H1 (cell line): ENCODE data around the gene ANK2. TPM values are rescaled to one million over a fixed set of nuclear protein-coding genes. Genes with fewer than 3 reads are reported as not detected.

Source experiments
- CTCF ChIA-PET: fragments of 300-600 bp; sonication (Branson Sonifier 250); formaldehyde crosslinking; loops from one replicate; lab custom pipeline; 2021; ENCODE audit not compliant: partially characterized antibody; lab: Charles Lee
- POLR2A ChIA-PET: fragments of 300-600 bp; sonication (Branson Sonifier 250); formaldehyde crosslinking; loops from one replicate; lab custom pipeline; 2021; ENCODE audit warnings: inconsistent platforms; ENCODE audit not compliant: partially characterized antibody; lab: Charles Lee
- DNase-seq, 2 experiments: peaks; one replicate each; pipeline versions ENCODE4 v3.0.0 to v3.0.0-alpha.2; 2010 to 2022; ENCODE audit warnings: low spot score in 2 of 2, low read depth in 1 of 2, mixed read lengths in 1 of 2
- FAIRE-seq: peaks from 2 replicates; lab custom pipeline; 2011; peaks lifted over from hg19 to GRCh38; lab: Jason Lieb, UNC
- H2AFZ ChIP-seq: 2 replicates; pipeline ENCODE4 v1.8.1; 2012; ENCODE audit warnings: low read length, inconsistent platforms
- H2AK5ac ChIP-seq: 2 replicates; pipeline ENCODE4 v1.6.1; 2013; ENCODE audit warnings: low read depth, low read length
- H2BK120ac ChIP-seq: replicated peaks from 2 replicates; pipeline ENCODE3; 2013; ENCODE audit warnings: low read depth, low read length, inconsistent platforms
- H2BK12ac ChIP-seq: 2 replicates; pipeline ENCODE4 v1.6.1; 2013; ENCODE audit warnings: low read depth, low read length
- H2BK15ac ChIP-seq: 2 replicates; pipeline ENCODE4 v1.6.1; 2013; ENCODE audit warnings: low read length
- H2BK20ac ChIP-seq: 2 replicates; pipeline ENCODE4 v1.6.1; 2013; ENCODE audit warnings: low read length
- H2BK5ac ChIP-seq: 2 replicates; pipeline ENCODE4 v1.6.1; 2013; ENCODE audit warnings: low read depth, low read length
- H3K14ac ChIP-seq: 2 replicates; pipeline ENCODE4 v1.6.1; 2013; ENCODE audit warnings: inconsistent platforms; ENCODE audit not compliant: insufficient read length
- H3K18ac ChIP-seq: 2 replicates; pipeline ENCODE4 v1.6.1; 2013; ENCODE audit warnings: low read length; ENCODE audit errors: extremely low read depth
- H3K23ac ChIP-seq: 2 replicates; pipeline ENCODE4 v1.6.1; 2013; ENCODE audit warnings: inconsistent platforms; ENCODE audit not compliant: insufficient read length
- H3K23me2 ChIP-seq: 2 replicates; pipeline ENCODE4 v1.6.1; 2013; ENCODE audit warnings: low read depth, low read length
- H3K27ac ChIP-seq: 2 replicates; pipeline ENCODE4 v1.6.1; 2011; ENCODE audit warnings: low read depth, low read length, inconsistent platforms
- H3K27me3 ChIP-seq, 4 experiments: replicated peaks in 1 of 4; 1 replicate in 1 of 4; 2 replicates in 3 of 4; pipeline versions ENCODE4 v1.6.1 to v1.8.1; 2011 to 2013; ENCODE audit warnings: low read length in 3 of 4, mild to moderate bottlenecking in 3 of 4, inconsistent platforms in 2 of 4, mixed read lengths in 2 of 4, moderate library complexity in 1 of 4; ENCODE audit not compliant: control insufficient read depth in 3 of 4, insufficient read depth in 3 of 4; ENCODE audit errors: extremely low read depth in 1 of 4
- H3K36me3 ChIP-seq, 4 experiments: 2 replicates each; pipeline versions ENCODE4 v1.6.1 to v1.8.1; 2011 to 2013; ENCODE audit warnings: mild to moderate bottlenecking in 4 of 4, low read length in 3 of 4, moderate library complexity in 2 of 4, control low read depth in 1 of 4, inconsistent platforms in 1 of 4; ENCODE audit not compliant: insufficient read depth in 4 of 4, control insufficient read depth in 2 of 4
- H3K4ac ChIP-seq: replicated peaks from 2 replicates; pipeline ENCODE3; 2013; ENCODE audit warnings: low read length, low read depth, mixed read lengths, inconsistent platforms; ENCODE audit not compliant: insufficient read length
- H3K4me1 ChIP-seq, 4 experiments: replicated peaks in 1 of 4; 1 replicate in 1 of 4; 2 replicates in 3 of 4; pipeline versions ENCODE4 v1.6.1 to v1.8.1; 2011 to 2013; ENCODE audit warnings: low read length in 3 of 4, inconsistent platforms in 2 of 4, mixed read lengths in 1 of 4; ENCODE audit not compliant: insufficient read depth in 4 of 4, control insufficient read depth in 3 of 4
- H3K4me2 ChIP-seq, 2 experiments: 2 replicates each; pipeline versions ENCODE4 v1.6.1 to v1.8.1; 2011 to 2013; ENCODE audit warnings: low read depth in 2 of 2, low read length in 2 of 2, control low read depth in 1 of 2, inconsistent platforms in 1 of 2, mild to moderate bottlenecking in 1 of 2; ENCODE audit not compliant: insufficient read depth in 1 of 2
- H3K4me3 ChIP-seq, 4 experiments: fragments of 200-600, 300-600 bp in 1 of 4; sonication (generic), shearing (Covaris generic), sonication (Bioruptor Twin) in 1 of 4; 2 replicates each; pipeline versions ENCODE4 v1.5.1 to v1.8.1; 2011 to 2016; ENCODE audit warnings: low read length in 4 of 4, low read depth in 3 of 4, control low read depth in 2 of 4, inconsistent platforms in 2 of 4, mild to moderate bottlenecking in 2 of 4, mixed read lengths in 1 of 4, moderate library complexity in 1 of 4; ENCODE audit not compliant: insufficient read depth in 2 of 4; ENCODE audit errors: extremely low read depth in 1 of 4
- H3K56ac ChIP-seq: replicated peaks from 2 replicates; pipeline ENCODE3; 2013; ENCODE audit warnings: low read depth, mild to moderate bottlenecking, mixed read lengths, low read length, inconsistent platforms; ENCODE audit not compliant: insufficient read length
- H3K79me1 ChIP-seq: 2 replicates; pipeline ENCODE4 v1.6.1; 2013; ENCODE audit warnings: low read depth, low read length, control low read depth
- H3K79me2 ChIP-seq, 2 experiments: 2 replicates each; pipeline versions ENCODE4 v1.6.1 to v1.8.1; 2012 to 2013; ENCODE audit warnings: low read length in 2 of 2, mild to moderate bottlenecking in 2 of 2, inconsistent platforms in 1 of 2; ENCODE audit not compliant: insufficient read depth in 2 of 2, control insufficient read depth in 1 of 2
- H3K9ac ChIP-seq, 4 experiments: replicated peaks in 1 of 4; 1 replicate in 1 of 4; 2 replicates in 3 of 4; pipeline versions ENCODE4 v1.6.1 to v1.8.1; 2011 to 2013; ENCODE audit warnings: low read depth in 3 of 4, low read length in 3 of 4, control low read depth in 2 of 4, mild to moderate bottlenecking in 2 of 4, moderate library complexity in 2 of 4, inconsistent platforms in 1 of 4; ENCODE audit errors: extremely low read depth in 1 of 4
- H3K9me3 ChIP-seq, 2 experiments: 2 replicates each; pipeline versions ENCODE4 v1.6.1 to v1.8.1; 2012 to 2013; ENCODE audit warnings: mild to moderate bottlenecking in 2 of 2, moderate library complexity in 2 of 2, control low read depth in 1 of 2, inconsistent platforms in 1 of 2, low read depth in 1 of 2, low read length in 1 of 2, mixed read lengths in 1 of 2; ENCODE audit not compliant: insufficient read depth in 2 of 2
- H4K20me1 ChIP-seq, 2 experiments: replicated peaks in 1 of 2; 2 replicates each; pipeline versions ENCODE3 to v1.8.1; 2011 to 2013; ENCODE audit warnings: inconsistent platforms in 2 of 2, low read length in 2 of 2, mild to moderate bottlenecking in 1 of 2; ENCODE audit not compliant: insufficient read depth in 2 of 2, control insufficient read depth in 1 of 2
- H4K5ac ChIP-seq: 2 replicates; pipeline ENCODE4 v1.6.1; 2013; ENCODE audit warnings: low read length, low read depth, mixed read lengths, inconsistent platforms; ENCODE audit not compliant: insufficient read length
- H4K8ac ChIP-seq: 2 replicates; pipeline ENCODE4 v1.8.0; 2013; ENCODE audit warnings: mild to moderate bottlenecking, moderate library complexity, low read length, inconsistent platforms; ENCODE audit not compliant: insufficient read depth; ENCODE audit errors: extremely low read depth
- H4K91ac ChIP-seq: replicated peaks from 2 replicates; pipeline ENCODE3; 2013; ENCODE audit warnings: low read length, mixed read lengths, inconsistent platforms; ENCODE audit not compliant: insufficient read length
- BACH1 ChIP-seq: IDR thresholded peaks from 2 replicates; pipeline ENCODE4 v1.6.1; 2012; ENCODE audit warnings: low read length, improper control_type of control experiment
- BRCA1 ChIP-seq: IDR thresholded peaks from 2 replicates; pipeline ENCODE4 v1.6.1; 2012; ENCODE audit warnings: low read depth, low read length, improper control_type of control experiment
- EGR1 ChIP-seq: IDR thresholded peaks from 2 replicates; pipeline ENCODE4 v1.6.1; 2011; ENCODE audit warnings: low read depth, low read length, borderline replicate concordance
- HDAC2 ChIP-seq, 2 experiments: fragments of 300-600 bp in 1 of 2; sonication (generic) in 1 of 2; IDR thresholded peaks; 2 replicates each; pipeline ENCODE4 v1.6.1; 2011 to 2012; ENCODE audit warnings: low read depth in 2 of 2, low read length in 2 of 2, mild to moderate bottlenecking in 2 of 2, moderate library complexity in 2 of 2, borderline replicate concordance in 1 of 2, inconsistent platforms in 1 of 2
- POU5F1 ChIP-seq: IDR thresholded peaks from 2 replicates; pipeline ENCODE4 v1.6.1; 2011; ENCODE audit warnings: low read depth, mild to moderate bottlenecking, low read length, moderate library complexity
- RBBP5 ChIP-seq: IDR thresholded peaks from 2 replicates; pipeline ENCODE4 v1.7.1; 2012; ENCODE audit warnings: low read depth, mild to moderate bottlenecking, inconsistent platforms, low read length, moderate library complexity, borderline replicate concordance
- SAP30 ChIP-seq: fragments of 300-600 bp; sonication (generic); IDR thresholded peaks from 2 replicates; pipeline ENCODE4 v1.7.1; 2012; ENCODE audit warnings: low read length, moderate library complexity, mild to moderate bottlenecking, inconsistent platforms; ENCODE audit not compliant: insufficient read depth, insufficient replicate concordance
- SIX5 ChIP-seq: IDR thresholded peaks from 2 replicates; pipeline ENCODE4 v1.6.1; 2011; ENCODE audit warnings: mild to moderate bottlenecking, low read depth, low read length
- SP2 ChIP-seq: IDR thresholded peaks from 2 replicates; pipeline ENCODE4 v1.6.1; 2012; ENCODE audit warnings: mild to moderate bottlenecking, low read length, inconsistent platforms
- SRF ChIP-seq: IDR thresholded peaks from 2 replicates; pipeline ENCODE4 v1.6.1; 2011; ENCODE audit warnings: mild to moderate bottlenecking, low read depth, low read length, moderate library complexity
- SUZ12 ChIP-seq: fragments of 200-600 bp; sonication (generic); IDR thresholded peaks from 2 replicates; pipeline ENCODE4 v1.6.1; 2012; ENCODE audit warnings: mild to moderate bottlenecking, inconsistent platforms, low read length, moderate library complexity, mixed read lengths
- TCF12 ChIP-seq: IDR thresholded peaks from 2 replicates; pipeline ENCODE4 v1.6.1; 2011; ENCODE audit warnings: low read depth, mild to moderate bottlenecking, low read length
- WGBS, 2 experiments: shearing (Covaris generic) in 1 of 2; methylation state at CpG; one replicate each; pipeline versions ENCODE4 v1.1.6 to v1.1.7; 2013 to 2015; ENCODE audit warnings: low lambda C conversion rate in 2 of 2, mixed read lengths in 2 of 2, inconsistent platforms in 1 of 2, low coverage in 1 of 2, missing lambda C conversion rate in 1 of 2; ENCODE audit not compliant: insufficient replicate concordance in 2 of 2, insufficient coverage in 1 of 2, insufficient read length in 1 of 2; ENCODE audit errors: extremely low coverage in 1 of 2, missing lambda C conversion rate in 1 of 2; 5-methylcytosine and 5-hydroxymethylcytosine counted together
- polyA plus RNA-seq, 7 experiments: library from polyadenylated mRNA; depleted of rRNA in 3 of 7; stranded (reverse) in 5 of 7; unstranded in 2 of 7; fragments of >200 nt in 5 of 7; fragments of 200-250 nt in 2 of 7; gene quantifications; 1 replicate in 5 of 7; 2 replicates in 1 of 7; 4 replicates in 1 of 7; pipeline versions ENCODE4 v1.2.1 to v1.2.3, GENCODE V29; 2011 to 2013; ENCODE audit warnings: missing spikeins in 2 of 7, mixed read lengths in 2 of 7
- total RNA-seq: library from RNA; stranded (reverse); fragmentation: NEBNext Ultra II Directional; extraction: Animal tissue kit (Norgen Biotek cat#: 25700); gene quantifications from 2 replicates; pipeline ENCODE4 v1.2.1, GENCODE V29; 2021
- TF ChIP-seq, protein P1 (sequence below): IDR thresholded peaks from 2 replicates; pipeline ENCODE4 v1.6.1; 2012; ENCODE audit warnings: inconsistent platforms
- TF ChIP-seq, protein P2 (sequence below): IDR thresholded peaks from 2 replicates; pipeline ENCODE4 v1.6.1; 2011; ENCODE audit warnings: low read length, improper control_type of control experiment

Gene ANK2
- total and polyA plus RNA-seq, 2 of the 8 experiments (the other 6 are each of a cell fraction or from before 2014, with no cell fraction given): 14.2 to 35.1 TPM

DNA sequence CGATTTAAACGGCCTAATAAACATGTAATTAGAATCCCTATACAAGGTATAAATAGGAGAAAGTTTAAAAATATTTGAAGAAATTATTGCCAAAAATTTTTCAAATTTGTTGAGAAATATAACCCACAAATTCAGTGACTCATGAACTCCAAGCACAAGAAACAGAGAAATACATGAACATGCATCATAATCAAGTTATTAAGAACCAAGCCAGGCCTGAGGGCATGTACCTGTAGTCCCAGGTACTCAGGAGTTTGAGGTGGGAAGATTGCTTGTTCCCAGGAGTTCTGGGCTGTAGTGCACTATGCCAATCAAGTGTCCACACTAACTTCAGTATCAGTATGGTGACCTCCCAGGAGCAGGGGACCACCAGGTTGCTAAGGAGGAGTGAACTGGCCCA is 370.2 kb downstream of the ANK2 start:
- Histone ChIP-seq H3K4ac (no peak overlapping the region), H3K9me3 (peaks cover 6 to 7% of the 10 kb centered on the region in 2 experiments; a peak in 2 of 4 replicates), H3K27me3 (no peaks in the 10 kb centered on the region), H2BK15ac (no peak overlapping the region), H2BK12ac (no peak overlapping the region), H2BK5ac (no peak overlapping the region), H3K23me2 (no peaks in the 10 kb centered on the region), H3K79me2 (no peaks in the 10 kb centered on the region), H3K36me3 (no peaks in the 10 kb centered on the region; a peak in 1 of 8 replicates), H3K4me2 (no peak overlapping the region), H2AK5ac (no peak overlapping the region), H4K5ac (no peak overlapping the region), H3K4me3 (no peak overlapping the region), H3K23ac (no peak overlapping the region), H2BK120ac (no peak overlapping the region), H4K20me1 (no peaks in the 10 kb centered on the region), H3K4me1 (no peaks in the 10 kb centered on the region), H3K9ac (no peak overlapping the region), H4K8ac (no peak overlapping the region), H3K79me1 (no peaks in the 10 kb centered on the region), H3K18ac (no peak overlapping the region), H2BK20ac (no peak overlapping the region), H3K27ac (no peak overlapping the region), H3K56ac (no peak overlapping the region), H3K14ac (no peak overlapping the region), H4K91ac (no peak overlapping the region), H2AFZ (no peak overlapping the region)
- CTCF ChIA-PET: no interaction called here
- WGBS, 2 experiments: 98% methylated on average over 2 of the region's 2 CpGs; no CpG with 5 or more reads in 1 of the 2 experiments
- no peak for DNase-seq
- no peak for FAIRE-seq
- POLR2A ChIA-PET: no interaction called here
- TF ChIP-seq POU5F1 (no peak), RBBP5 (no peak), HDAC2 (IDR thresholded peaks at IDR 0.05; ENCODE audit: borderline replicate concordance in 1 of 2, low read depth in 2 of 2, low read length in 2 of 2) (no peak), TCF12 (no peak), SUZ12 (no peak), BRCA1 (no peak), SRF (no peak), SAP30 (no peak), SIX5 (no peak), SP2 (no peak), BACH1 (no peak), EGR1 (no peak)
- TF ChIP-seq, protein P1, sequence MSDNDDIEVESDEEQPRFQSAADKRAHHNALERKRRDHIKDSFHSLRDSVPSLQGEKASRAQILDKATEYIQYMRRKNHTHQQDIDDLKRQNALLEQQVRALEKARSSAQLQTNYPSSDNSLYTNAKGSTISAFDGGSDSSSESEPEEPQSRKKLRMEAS: no peak
- TF ChIP-seq, protein P2, sequence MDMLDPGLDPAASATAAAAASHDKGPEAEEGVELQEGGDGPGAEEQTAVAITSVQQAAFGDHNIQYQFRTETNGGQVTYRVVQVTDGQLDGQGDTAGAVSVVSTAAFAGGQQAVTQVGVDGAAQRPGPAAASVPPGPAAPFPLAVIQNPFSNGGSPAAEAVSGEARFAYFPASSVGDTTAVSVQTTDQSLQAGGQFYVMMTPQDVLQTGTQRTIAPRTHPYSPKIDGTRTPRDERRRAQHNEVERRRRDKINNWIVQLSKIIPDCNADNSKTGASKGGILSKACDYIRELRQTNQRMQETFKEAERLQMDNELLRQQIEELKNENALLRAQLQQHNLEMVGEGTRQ: no peak
